Sigmoid colon (tissue), 7 donors: ENCODE data around the gene RASSF7. TPM values are rescaled to one million over a fixed set of nuclear protein-coding genes. Genes with fewer than 3 reads are reported as not detected.

Experiments
- DNase-seq: peaks from one replicate; pipeline ENCODE4 v3.0.0-alpha.2; 2019
- H3K27ac ChIP-seq, 4 donors: fragments of 200-600 bp; sonication (generic); one replicate each; pipeline ENCODE4 v1.5.1; 2016 to 2019; ENCODE audit warnings: mild to moderate bottlenecking in 1 of 4
- H3K27me3 ChIP-seq, 3 donors: fragments of 200-600 bp; sonication (generic); one replicate each; pipeline ENCODE4 v1.5.1; 2019; ENCODE audit warnings: mild to moderate bottlenecking in 1 of 3
- H3K36me3 ChIP-seq, 4 donors: fragments of 200-600 bp; sonication (generic); one replicate each; pipeline ENCODE4 v1.5.1; 2016 to 2019
- H3K4me1 ChIP-seq, 4 donors: fragments of 200-600 bp; sonication (generic); one replicate each; pipeline ENCODE4 v1.5.1; 2017 to 2019
- H3K4me3 ChIP-seq, 4 donors: fragments of 200-600 bp; sonication (generic); one replicate each; pipeline ENCODE4 v1.5.1; 2017 to 2019; ENCODE audit warnings: mild to moderate bottlenecking in 2 of 4, moderate library complexity in 1 of 4
- H3K9me3 ChIP-seq, 4 donors: fragments of 200-600 bp in 3 of 4; sonication (generic) in 3 of 4; one replicate each; pipeline versions ENCODE4 v1.5.1 to v1.6.1; 2013 to 2019
- EP300 ChIP-seq, 4 donors: sonication (generic); formaldehyde crosslinking; IDR thresholded peaks; one replicate each; pipeline ENCODE4 v1.6.1; 2017; ENCODE audit warnings: antibody characterized with exemption in 4 of 4
- POLR2A ChIP-seq, 2 donors: fragments of 450-650 bp; IDR thresholded peaks; one replicate each; pipeline ENCODE4 v1.6.1; 2016; ENCODE audit warnings: antibody characterized with exemption in 2 of 2, mild to moderate bottlenecking in 2 of 2, moderate library complexity in 2 of 2
- POLR2AphosphoS5 ChIP-seq, 4 donors: sonication (generic); formaldehyde crosslinking; IDR thresholded peaks; one replicate each; pipeline ENCODE4 v1.6.1; 2017; ENCODE audit warnings: antibody characterized with exemption in 4 of 4
- WGBS, 2 donors: extraction: QIAGEN DNeasy Blood & Tissue Kit; methylation state at CpG; one replicate each; pipeline ENCODE4 v1.1.7; 2013; 5-methylcytosine and 5-hydroxymethylcytosine counted together
- intact Hi-C: fragments of 100-400 bp; cut with DNase I; formaldehyde crosslinking; loops from one replicate; pipeline ENCODE4 v1.15.1; 2023
- polyA plus RNA-seq, 3 donors: library from polyadenylated mRNA; stranded (reverse); fragments of 200-250 nt; gene quantifications; one replicate each; pipeline ENCODE4 v1.2.3, GENCODE V29; 2013
- total RNA-seq, 4 donors: library from RNA; depleted of rRNA; stranded (reverse); fragments of >200 nt; gene quantifications; one replicate each; pipeline ENCODE4 v1.1.0, GENCODE V29; 2016
- TF ChIP-seq, protein P1 (sequence below), 4 experiments: fragments of 450-650 bp in 3 of 4; fragments of 200-600 bp in 1 of 4; IDR thresholded peaks; one replicate each; pipeline ENCODE4 v1.5.1; 2016 to 2019; ENCODE audit warnings: antibody characterized with exemption in 4 of 4, mild to moderate bottlenecking in 3 of 4, moderate library complexity in 2 of 4
- donor health status: healthy with polysubstance abuse.
- donor health status: Bipolar disorder and iron deficiency.
- donor health status: healthy.

The RASSF7 gene
- total and polyA plus RNA-seq, 7 donors: 3.0 to 122 (median 5.4) TPM

DNA sequence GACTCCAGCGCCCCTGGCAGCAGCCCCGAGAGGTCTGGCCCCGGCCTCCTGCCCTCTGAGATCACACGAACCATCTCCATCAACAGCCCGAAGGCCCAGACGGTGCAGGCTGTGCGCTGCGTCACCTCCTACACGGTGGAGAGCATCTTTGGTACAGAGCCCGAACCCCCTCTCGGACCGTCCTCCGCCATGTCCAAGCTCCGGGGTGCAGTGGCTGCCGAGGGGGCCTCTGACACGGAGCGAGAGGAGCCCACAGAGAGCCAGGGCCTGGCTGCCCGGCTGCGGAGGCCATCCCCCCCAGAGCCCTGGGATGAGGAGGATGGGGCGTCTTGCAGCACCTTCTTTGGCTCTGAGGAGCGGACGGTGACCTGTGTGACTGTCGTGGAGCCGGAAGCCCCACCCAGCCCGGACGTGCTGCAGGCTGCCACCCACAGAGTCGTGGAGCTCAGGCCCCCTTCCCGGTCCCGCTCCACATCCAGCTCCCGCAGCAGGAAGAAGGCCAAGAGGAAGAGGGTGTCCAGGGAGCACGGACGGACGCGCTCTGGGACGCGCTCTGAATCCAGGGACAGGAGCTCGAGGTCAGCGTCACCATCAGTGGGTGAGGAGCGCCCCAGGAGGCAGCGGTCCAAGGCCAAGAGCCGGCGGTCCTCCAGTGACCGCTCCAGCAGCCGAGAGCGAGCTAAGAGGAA, 47.3 kb downstream of the RASSF7 start:
- 91 to 94% methylated on average over 45 of the region's 45 CpGs for WGBS, 2 donors
- no peak for DNase-seq
- no peaks in the 10 kb centered on the region for H3K9me3 ChIP-seq
- TF ChIP-seq POLR2A (IDR thresholded peaks at IDR 0.05) (no peak), EP300 (IDR thresholded peaks at IDR 0.05) (no peak), POLR2AphosphoS5 (IDR thresholded peaks at IDR 0.05) (no peak)
- TF ChIP-seq, protein P1, sequence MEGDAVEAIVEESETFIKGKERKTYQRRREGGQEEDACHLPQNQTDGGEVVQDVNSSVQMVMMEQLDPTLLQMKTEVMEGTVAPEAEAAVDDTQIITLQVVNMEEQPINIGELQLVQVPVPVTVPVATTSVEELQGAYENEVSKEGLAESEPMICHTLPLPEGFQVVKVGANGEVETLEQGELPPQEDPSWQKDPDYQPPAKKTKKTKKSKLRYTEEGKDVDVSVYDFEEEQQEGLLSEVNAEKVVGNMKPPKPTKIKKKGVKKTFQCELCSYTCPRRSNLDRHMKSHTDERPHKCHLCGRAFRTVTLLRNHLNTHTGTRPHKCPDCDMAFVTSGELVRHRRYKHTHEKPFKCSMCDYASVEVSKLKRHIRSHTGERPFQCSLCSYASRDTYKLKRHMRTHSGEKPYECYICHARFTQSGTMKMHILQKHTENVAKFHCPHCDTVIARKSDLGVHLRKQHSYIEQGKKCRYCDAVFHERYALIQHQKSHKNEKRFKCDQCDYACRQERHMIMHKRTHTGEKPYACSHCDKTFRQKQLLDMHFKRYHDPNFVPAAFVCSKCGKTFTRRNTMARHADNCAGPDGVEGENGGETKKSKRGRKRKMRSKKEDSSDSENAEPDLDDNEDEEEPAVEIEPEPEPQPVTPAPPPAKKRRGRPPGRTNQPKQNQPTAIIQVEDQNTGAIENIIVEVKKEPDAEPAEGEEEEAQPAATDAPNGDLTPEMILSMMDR (IDR thresholded peaks at IDR 0.05): no peak
- peaks cover 0 to 11% (median 4%) of the 10 kb centered on the region in 4 donors for H3K4me1 ChIP-seq
- H3K4me3 ChIP-seq: no peak overlapping the region
- H3K27ac ChIP-seq: no peak overlapping the region
- H3K27me3 ChIP-seq: no peaks in the 10 kb centered on the region
- intact Hi-C loops: no loop called here
- H3K36me3 ChIP-seq: peaks cover 32 to 100% (median 90%) of the 10 kb centered on the region in 4 donors

DNA sequence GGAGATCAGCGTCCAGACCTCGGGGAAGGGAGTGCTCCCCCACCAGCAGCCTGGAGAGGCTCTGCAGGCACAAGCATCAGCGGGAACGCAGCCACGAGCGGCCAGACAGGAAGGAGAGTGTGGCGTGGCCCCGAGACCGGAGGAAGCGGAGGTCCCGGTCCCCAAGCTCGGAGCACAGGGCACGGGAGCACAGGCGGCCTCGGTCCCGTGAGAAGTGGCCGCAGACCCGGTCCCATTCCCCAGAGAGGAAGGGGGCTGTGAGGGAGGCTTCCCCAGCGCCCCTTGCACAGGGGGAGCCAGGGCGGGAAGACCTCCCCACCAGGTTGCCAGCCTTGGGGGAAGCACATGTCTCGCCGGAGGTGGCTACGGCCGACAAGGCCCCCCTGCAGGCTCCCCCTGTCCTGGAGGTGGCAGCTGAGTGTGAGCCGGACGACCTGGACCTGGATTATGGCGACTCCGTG, 48.1 kb downstream of the RASSF7 start:
- Histone ChIP-seq H3K4me1 (peaks cover 0 to 16% (median 6%) of the 10 kb centered on the region in 4 donors), H3K27me3 (no peaks in the 10 kb centered on the region), H3K27ac (no peak overlapping the region), H3K9me3 (no peaks in the 10 kb centered on the region), H3K36me3 (peaks cover 32 to 98% (median 88%) of the 10 kb centered on the region in 4 donors), H3K4me3 (no peak overlapping the region)
- intact Hi-C loops: no loop called here
- DNase-seq: no peak
- TF ChIP-seq, protein P1 (IDR thresholded peaks at IDR 0.05): no peak
- TF ChIP-seq EP300 (IDR thresholded peaks at IDR 0.05) (no peak), POLR2A (IDR thresholded peaks at IDR 0.05) (no peak), POLR2AphosphoS5 (IDR thresholded peaks at IDR 0.05) (no peak)
- 89 to 93% methylated on average over 28 of the region's 28 CpGs for WGBS, 2 donors

DNA sequence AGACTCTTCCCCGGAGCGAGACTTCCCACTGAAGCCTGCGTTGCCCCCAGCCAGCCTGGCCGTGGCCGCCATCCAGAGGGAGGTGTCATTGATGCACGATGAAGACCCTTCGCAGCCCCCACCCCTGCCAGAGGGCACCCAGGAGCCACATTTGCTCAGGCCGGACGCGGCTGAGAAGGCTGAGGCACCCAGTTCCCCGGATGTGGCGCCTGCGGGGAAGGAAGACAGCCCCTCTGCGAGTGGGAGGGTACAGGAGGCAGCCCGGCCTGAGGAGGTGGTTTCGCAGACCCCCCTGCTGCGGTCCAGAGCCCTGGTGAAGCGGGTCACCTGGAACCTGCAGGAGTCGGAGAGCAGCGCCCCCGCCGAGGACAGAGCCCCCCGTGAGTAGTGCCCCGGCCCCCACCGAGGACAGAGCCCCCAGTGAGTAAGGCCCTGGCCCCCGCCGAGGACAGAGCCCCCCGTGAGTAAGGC, 48.6 kb downstream of the RASSF7 start:
- peaks cover 32 to 97% (median 83%) of the 10 kb centered on the region in 4 donors for H3K36me3 ChIP-seq
- DNase-seq: no peak
- WGBS, 2 donors: 94% methylated on average over 28 of the region's 28 CpGs

DNA sequence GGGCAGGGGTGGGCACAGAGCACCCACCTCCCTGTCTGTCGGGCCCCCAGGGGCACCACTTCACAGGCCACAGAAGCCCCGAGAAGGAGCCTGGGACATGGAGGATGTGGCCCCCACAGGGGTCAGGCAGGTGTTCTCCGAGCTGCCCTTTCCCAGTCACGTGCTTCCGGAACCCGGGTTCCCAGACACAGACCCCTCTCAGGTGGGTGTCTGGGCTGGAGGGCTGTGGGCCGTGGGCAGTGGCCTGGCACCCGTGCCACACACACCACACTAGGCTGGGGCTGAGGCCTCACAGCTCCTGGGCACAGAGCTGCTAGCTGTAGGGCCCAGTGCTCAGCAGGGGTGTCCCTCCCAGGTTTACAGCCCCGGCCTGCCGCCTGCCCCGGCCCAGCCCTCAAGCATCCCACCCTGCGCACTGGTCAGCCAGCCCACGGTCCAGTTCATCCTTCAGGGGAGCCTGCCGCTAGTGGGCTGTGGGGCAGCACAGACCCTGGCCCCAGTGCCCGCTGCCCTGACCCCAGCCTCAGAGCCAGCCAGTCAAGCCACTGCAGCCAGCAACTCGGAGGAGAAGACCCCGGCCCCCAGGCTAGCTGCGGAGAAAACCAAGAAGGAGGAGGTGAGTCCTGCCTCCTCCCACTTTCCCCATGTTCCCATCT, 49.5 kb downstream of the RASSF7 start:
- DNase-seq: no peak
- WGBS, 2 donors: 96% methylated on average over 18 of the region's 18 CpGs
- peaks cover 32 to 88% (median 75%) of the 10 kb centered on the region in 4 donors for H3K36me3 ChIP-seq
- H3K9me3 ChIP-seq: no peaks in the 10 kb centered on the region
- H3K4me1 ChIP-seq: peaks cover 0 to 31% (median 20%) of the 10 kb centered on the region in 4 donors
- no peak overlapping the region for H3K4me3 ChIP-seq
- H3K27me3 ChIP-seq: no peaks in the 10 kb centered on the region
- no peak overlapping the region for H3K27ac ChIP-seq
- intact Hi-C loops: no loop called here
- TF ChIP-seq, protein P1 (IDR thresholded peaks at IDR 0.05): no peak
- TF ChIP-seq POLR2AphosphoS5 (IDR thresholded peaks at IDR 0.05) (no peak), POLR2A (IDR thresholded peaks at IDR 0.05) (no peak), EP300 (IDR thresholded peaks at IDR 0.05) (no peak)

More for the DNA sequence above, 48.6 kb downstream of the RASSF7 start:
- Histone ChIP-seq H3K4me3 (no peak overlapping the region), H3K4me1 (peaks cover 0 to 22% (median 12%) of the 10 kb centered on the region in 4 donors), H3K27ac (no peak overlapping the region), H3K9me3 (no peaks in the 10 kb centered on the region), H3K27me3 (no peaks in the 10 kb centered on the region)
- TF ChIP-seq EP300 (IDR thresholded peaks at IDR 0.05): no peak
- no peak for TF ChIP-seq POLR2AphosphoS5 (IDR thresholded peaks at IDR 0.05)
- TF ChIP-seq, protein P1 (IDR thresholded peaks at IDR 0.05): no peak
- TF ChIP-seq POLR2A (IDR thresholded peaks at IDR 0.05): no peak
- intact Hi-C loops: no loop called here
